Endothelial cell (in vitro differentiated cells): ENCODE measurements around the gene RPL14. TPM values are rescaled to one million over a fixed set of nuclear protein-coding genes. Genes with fewer than 3 reads are reported as not detected.

Experiments used
- DNase-seq: peaks from one replicate; pipeline ENCODE4 v3.0.0; 2021; ENCODE audit warnings: low spot score
- H3K27ac Mint-ChIP-seq: one replicate; pipeline ENCODE4 v1.8.0; 2021; ENCODE audit warnings: mixed read lengths, inconsistent platforms; ENCODE audit not compliant: unreplicated experiment
- H3K27me3 Mint-ChIP-seq: one replicate; pipeline ENCODE4 v1.8.0; 2021; ENCODE audit warnings: mild to moderate bottlenecking, moderate library complexity, mixed read lengths, inconsistent platforms; ENCODE audit not compliant: unreplicated experiment
- H3K36me3 Mint-ChIP-seq: one replicate; pipeline ENCODE4 v1.8.0; 2021; ENCODE audit warnings: mild to moderate bottlenecking, low read depth, mixed read lengths, inconsistent platforms; ENCODE audit not compliant: unreplicated experiment
- H3K4me1 Mint-ChIP-seq: one replicate; pipeline ENCODE4 v1.8.0; 2021; ENCODE audit warnings: mild to moderate bottlenecking, mixed read lengths, inconsistent platforms; ENCODE audit not compliant: unreplicated experiment
- H3K4me3 Mint-ChIP-seq: one replicate; pipeline ENCODE4 v1.8.0; 2021; ENCODE audit warnings: mild to moderate bottlenecking, mixed read lengths, inconsistent platforms; ENCODE audit not compliant: unreplicated experiment
- H3K9me3 Mint-ChIP-seq: one replicate; pipeline ENCODE4 v1.8.0; 2021; ENCODE audit warnings: mixed read lengths, inconsistent platforms; ENCODE audit not compliant: unreplicated experiment
- CTCF ChIP-seq: fragments of 200-600 bp; sonication (generic); IDR thresholded peaks from one replicate; pipeline ENCODE4 v1.5.0; 2021; ENCODE audit warnings: antibody characterized with exemption; ENCODE audit not compliant: unreplicated experiment
- total RNA-seq: library from RNA; stranded (reverse); fragmentation: NEBNext Ultra II Directional; extraction: Animal tissue kit (Norgen Biotek cat#: 25700); gene quantifications from one replicate; pipeline ENCODE4 v1.2.1, GENCODE V29; 2021; ENCODE audit not compliant: unreplicated experiment

RPL14 gene
- total RNA-seq, 1 donor from 2014 or later, result 2,049 TPM

GRCh38 chr3:40516201-40516600 is 59.1 kb downstream of the RPL14 start:
- Mint-ChIP-seq H3K4me3 (no peak overlapping the region), H3K4me1 (no peaks in the 10 kb centered on the region), H3K27me3 (no peaks in the 10 kb centered on the region), H3K9me3 (no peaks in the 10 kb centered on the region), H3K36me3 (peaks cover 11% of the 10 kb centered on the region), H3K27ac (no peak overlapping the region)
- no peak for DNase-seq
- TF ChIP-seq CTCF, result no peak

- Mint-ChIP-seq H3K27me3 (no peaks in the 10 kb centered on the region), H3K36me3 (peaks cover 11% of the 10 kb centered on the region), H3K4me3 (no peak overlapping the region), H3K27ac (no peak overlapping the region), H3K4me1 (no peaks in the 10 kb centered on the region), H3K9me3 (no peaks in the 10 kb centered on the region)
- no peak for DNase-seq
- TF ChIP-seq CTCF, result no peak
These were observed 60.9 kb downstream of the RPL14 start for GRCh38 chr3:40518067-40518466.

Other genes with a start within 250 kb of the RPL14 start
- 68.8 TPM for gene EIF1B, start 147.6 kb upstream of the RPL14 start, total RNA-seq
- gene ENTPD3, start 70.2 kb upstream of the RPL14 start, total RNA-seq, result not detected
- 8.0 TPM for gene ZNF619, start 19.8 kb downstream of the RPL14 start, total RNA-seq
- 8.3 TPM for gene ZNF620, start 48.7 kb downstream of the RPL14 start, total RNA-seq
- gene ZNF621, start 67.6 kb downstream of the RPL14 start, total RNA-seq, result 25.7 TPM